HEK293 (cell line): ENCODE measurements around the gene SMPD4.
"Not testable (repeated sequence)": the region's sequence is repeated elsewhere in the genome, so short reads cannot be mapped to it uniquely, and the experiment has no call there.

Source experiments
- KLF7 ChIP-seq: fragments of 450-650 bp; formaldehyde crosslinking; IDR thresholded peaks from 2 replicates; pipeline ENCODE4 v1.5.1; 2016; ENCODE audit warnings: missing biosample characterization, missing genetic modification characterization, borderline replicate concordance
- TRIM28 ChIP-seq: IDR thresholded peaks from 2 replicates; pipeline ENCODE4 v1.6.1; 2011; ENCODE audit warnings: low read length, control low read depth, borderline replicate concordance
- ZNF19 ChIP-seq: fragments of 450-650 bp; formaldehyde crosslinking; IDR thresholded peaks from 2 replicates; pipeline ENCODE4; 2016; ENCODE audit warnings: missing biosample characterization, missing genetic modification characterization, low read depth
- ZNF24 ChIP-seq: fragments of 450-650 bp; formaldehyde crosslinking; IDR thresholded peaks from 2 replicates; pipeline ENCODE4 v1.5.1; 2016; ENCODE audit warnings: missing biosample characterization, missing genetic modification characterization
- ZNF426 ChIP-seq: fragments of 450-650 bp; formaldehyde crosslinking; IDR thresholded peaks from 2 replicates; pipeline ENCODE4 v1.5.1; 2017; ENCODE audit warnings: missing biosample characterization, missing genetic modification characterization, mild to moderate bottlenecking, inconsistent platforms, moderate library complexity
- ZNF600 ChIP-seq: fragments of 450-650 bp; formaldehyde crosslinking; IDR thresholded peaks from 2 replicates; pipeline ENCODE4 v1.5.1; 2016; ENCODE audit warnings: missing biosample characterization, missing genetic modification characterization
- ZNF639 ChIP-seq: fragments of 450-650 bp; formaldehyde crosslinking; IDR thresholded peaks from 2 replicates; pipeline ENCODE4 v1.5.1; 2016; ENCODE audit warnings: missing biosample characterization, missing genetic modification characterization
- ZNF704 ChIP-seq: fragments of 450-650 bp; formaldehyde crosslinking; IDR thresholded peaks from 2 replicates; pipeline ENCODE4 v1.5.1; 2016; ENCODE audit warnings: missing biosample characterization, missing genetic modification characterization
- ZNF707 ChIP-seq: fragments of 450-650 bp; formaldehyde crosslinking; IDR thresholded peaks from 2 replicates; pipeline ENCODE4 v1.5.1; 2016; ENCODE audit warnings: missing biosample characterization, missing genetic modification characterization
- ZNF76 ChIP-seq: fragments of 450-650 bp; formaldehyde crosslinking; IDR thresholded peaks from 2 replicates; pipeline ENCODE4; 2016; ENCODE audit warnings: low read depth, missing biosample characterization, missing genetic modification characterization, borderline replicate concordance
- ZNF792 ChIP-seq: fragments of 450-650 bp; formaldehyde crosslinking; IDR thresholded peaks from 2 replicates; pipeline ENCODE4 v1.5.1; 2016; ENCODE audit warnings: missing biosample characterization, missing genetic modification characterization
- TF ChIP-seq, protein P1 (sequence below): fragments of 450-650 bp; formaldehyde crosslinking; IDR thresholded peaks from 2 replicates; pipeline ENCODE4 v1.5.1; 2016; ENCODE audit warnings: missing biosample characterization, missing genetic modification characterization
- TF ChIP-seq, protein P2 (sequence below): fragments of 450-650 bp; formaldehyde crosslinking; IDR thresholded peaks from 2 replicates; pipeline ENCODE4 v1.5.1; 2016; ENCODE audit warnings: missing biosample characterization, missing genetic modification characterization
- TF ChIP-seq, protein P3 (sequence below): fragments of 450-650 bp; formaldehyde crosslinking; IDR thresholded peaks from 2 replicates; pipeline ENCODE4 v1.5.1; 2016; ENCODE audit warnings: missing biosample characterization, missing genetic modification characterization

DNA sequence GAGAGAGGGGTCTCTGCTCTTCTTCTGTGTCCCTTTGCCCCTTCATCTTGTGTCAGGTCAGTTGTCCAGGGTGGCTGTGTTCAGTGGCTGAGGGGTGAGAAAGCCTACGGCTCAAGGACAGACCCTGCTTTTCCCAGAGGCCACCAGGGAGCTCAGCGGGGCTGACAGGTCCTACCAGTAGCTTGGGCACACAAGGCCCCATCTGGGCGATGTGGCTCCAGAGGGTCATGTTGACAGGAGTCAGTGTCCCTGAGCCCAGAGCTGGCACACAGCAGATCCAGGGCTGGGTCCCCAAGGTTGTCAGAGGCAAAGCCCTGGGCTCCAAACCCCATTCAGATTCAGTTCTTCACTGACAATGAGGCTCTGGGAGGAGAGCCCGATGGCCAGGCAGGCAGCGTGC is 44.3 kb downstream of the SMPD4 start:
- not testable (repeated sequence) for TF ChIP-seq ZNF639; KLF7; ZNF24; ZNF707; ZNF600 (tag by site-specific recombination); ZNF426 (tag by site-specific recombination); ZNF19 (tag by site-specific recombination); ZNF76 (tag by site-specific recombination); TRIM28; ZNF792 (tag by site-specific recombination); ZNF704
- TF ChIP-seq, protein P1, sequence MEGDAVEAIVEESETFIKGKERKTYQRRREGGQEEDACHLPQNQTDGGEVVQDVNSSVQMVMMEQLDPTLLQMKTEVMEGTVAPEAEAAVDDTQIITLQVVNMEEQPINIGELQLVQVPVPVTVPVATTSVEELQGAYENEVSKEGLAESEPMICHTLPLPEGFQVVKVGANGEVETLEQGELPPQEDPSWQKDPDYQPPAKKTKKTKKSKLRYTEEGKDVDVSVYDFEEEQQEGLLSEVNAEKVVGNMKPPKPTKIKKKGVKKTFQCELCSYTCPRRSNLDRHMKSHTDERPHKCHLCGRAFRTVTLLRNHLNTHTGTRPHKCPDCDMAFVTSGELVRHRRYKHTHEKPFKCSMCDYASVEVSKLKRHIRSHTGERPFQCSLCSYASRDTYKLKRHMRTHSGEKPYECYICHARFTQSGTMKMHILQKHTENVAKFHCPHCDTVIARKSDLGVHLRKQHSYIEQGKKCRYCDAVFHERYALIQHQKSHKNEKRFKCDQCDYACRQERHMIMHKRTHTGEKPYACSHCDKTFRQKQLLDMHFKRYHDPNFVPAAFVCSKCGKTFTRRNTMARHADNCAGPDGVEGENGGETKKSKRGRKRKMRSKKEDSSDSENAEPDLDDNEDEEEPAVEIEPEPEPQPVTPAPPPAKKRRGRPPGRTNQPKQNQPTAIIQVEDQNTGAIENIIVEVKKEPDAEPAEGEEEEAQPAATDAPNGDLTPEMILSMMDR (tag by site-specific recombination): not testable (repeated sequence)
- TF ChIP-seq, protein P2, sequence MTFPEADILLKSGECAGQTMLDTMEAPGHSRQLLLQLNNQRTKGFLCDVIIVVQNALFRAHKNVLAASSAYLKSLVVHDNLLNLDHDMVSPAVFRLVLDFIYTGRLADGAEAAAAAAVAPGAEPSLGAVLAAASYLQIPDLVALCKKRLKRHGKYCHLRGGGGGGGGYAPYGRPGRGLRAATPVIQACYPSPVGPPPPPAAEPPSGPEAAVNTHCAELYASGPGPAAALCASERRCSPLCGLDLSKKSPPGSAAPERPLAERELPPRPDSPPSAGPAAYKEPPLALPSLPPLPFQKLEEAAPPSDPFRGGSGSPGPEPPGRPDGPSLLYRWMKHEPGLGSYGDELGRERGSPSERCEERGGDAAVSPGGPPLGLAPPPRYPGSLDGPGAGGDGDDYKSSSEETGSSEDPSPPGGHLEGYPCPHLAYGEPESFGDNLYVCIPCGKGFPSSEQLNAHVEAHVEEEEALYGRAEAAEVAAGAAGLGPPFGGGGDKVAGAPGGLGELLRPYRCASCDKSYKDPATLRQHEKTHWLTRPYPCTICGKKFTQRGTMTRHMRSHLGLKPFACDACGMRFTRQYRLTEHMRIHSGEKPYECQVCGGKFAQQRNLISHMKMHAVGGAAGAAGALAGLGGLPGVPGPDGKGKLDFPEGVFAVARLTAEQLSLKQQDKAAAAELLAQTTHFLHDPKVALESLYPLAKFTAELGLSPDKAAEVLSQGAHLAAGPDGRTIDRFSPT: not testable (repeated sequence)
- TF ChIP-seq, protein P3, sequence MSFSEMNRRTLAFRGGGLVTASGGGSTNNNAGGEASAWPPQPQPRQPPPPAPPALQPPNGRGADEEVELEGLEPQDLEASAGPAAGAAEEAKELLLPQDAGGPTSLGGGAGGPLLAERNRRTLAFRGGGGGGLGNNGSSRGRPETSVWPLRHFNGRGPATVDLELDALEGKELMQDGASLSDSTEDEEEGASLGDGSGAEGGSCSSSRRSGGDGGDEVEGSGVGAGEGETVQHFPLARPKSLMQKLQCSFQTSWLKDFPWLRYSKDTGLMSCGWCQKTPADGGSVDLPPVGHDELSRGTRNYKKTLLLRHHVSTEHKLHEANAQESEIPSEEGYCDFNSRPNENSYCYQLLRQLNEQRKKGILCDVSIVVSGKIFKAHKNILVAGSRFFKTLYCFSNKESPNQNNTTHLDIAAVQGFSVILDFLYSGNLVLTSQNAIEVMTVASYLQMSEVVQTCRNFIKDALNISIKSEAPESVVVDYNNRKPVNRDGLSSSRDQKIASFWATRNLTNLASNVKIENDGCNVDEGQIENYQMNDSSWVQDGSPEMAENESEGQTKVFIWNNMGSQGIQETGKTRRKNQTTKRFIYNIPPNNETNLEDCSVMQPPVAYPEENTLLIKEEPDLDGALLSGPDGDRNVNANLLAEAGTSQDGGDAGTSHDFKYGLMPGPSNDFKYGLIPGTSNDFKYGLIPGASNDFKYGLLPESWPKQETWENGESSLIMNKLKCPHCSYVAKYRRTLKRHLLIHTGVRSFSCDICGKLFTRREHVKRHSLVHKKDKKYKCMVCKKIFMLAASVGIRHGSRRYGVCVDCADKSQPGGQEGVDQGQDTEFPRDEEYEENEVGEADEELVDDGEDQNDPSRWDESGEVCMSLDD: not testable (repeated sequence)
